ENCODE measurements around the gene CKMT2. TPM values are rescaled to one million over a fixed set of nuclear protein-coding genes. Genes with fewer than 3 reads are reported as not detected.

CKMT2 gene
- total RNA-seq, result 10 to 100 TPM in 3 of 4 donors, 1 to 10 TPM in 1; 8.6 to 14.9 (median 12.9) TPM

- Histone ChIP-seq H3K4me1 (peaks cover 31 to 43% (median 43%) of the 10 kb centered on the region in 4 donors), H3K9me3 (no peaks in the 10 kb centered on the region), H3K4me3 (peak within 1 kb of the TSS; percentile 45 to 57 (median 50)), H3K36me3 (no peaks in the 10 kb centered on the region), H3K27me3 (no peaks in the 10 kb centered on the region), H3K27ac (replicated peaks in 1 of 4) (peak within 1 kb of the TSS; percentile 77 to 86 (median 82))
- intact Hi-C loops (cut with DNase I), result loop anchor here (5.0 kb wide), 1 partner anchor 69 kb away; the partner anchor contains the start of gene ZCCHC9
- TF ChIP-seq EP300 (IDR thresholded peaks at IDR 0.05), result no peak
- no peak for TF ChIP-seq CTCF (IDR thresholded peaks at IDR 0.05)
- TF ChIP-seq POLR2AphosphoS5 (IDR thresholded peaks at IDR 0.05), result peak; percentile 69 to 73
- TF ChIP-seq POLR2A (IDR thresholded peaks at IDR 0.05; ENCODE audit: low read depth), result peak; percentile 57
- 18% methylated on average over 8 of the region's 28 CpGs for WGBS
- peak; percentile 94 for DNase-seq (ENCODE audit: extremely low spot score)
Observed at GRCh38 chr5:81233080-81233634, at the start of gene CKMT2. CKMT2 (plus strand) TSS chr5:81233322; CDS start chr5:81251133, 17,811 bp downstream.

GRCh38 chr5:81183811-81184748, 49.0 kb upstream of the CKMT2 start:
- TF ChIP-seq CTCF (IDR thresholded peaks at IDR 0.05), result no peak
- Histone ChIP-seq H3K4me3 (no peak overlapping the region), H3K36me3 (peaks cover 0 to 3% (median 0%) of the 10 kb centered on the region in 4 donors), H3K4me1 (no peaks in the 10 kb centered on the region), H3K9me3 (no peaks in the 10 kb centered on the region), H3K27me3 (peaks cover 0 to 5% (median 0%) of the 10 kb centered on the region in 4 donors), H3K27ac (replicated peaks in 1 of 4) (no peak overlapping the region)
- no peak for DNase-seq (ENCODE audit: extremely low spot score)
- 80% methylated on average over 11 of the region's 11 CpGs for WGBS
- intact Hi-C loops (cut with DNase I), result no loop called here

GRCh38 chr5:81184749-81185110, 48.4 kb upstream of the CKMT2 start:
- no peak overlapping the region for H3K27ac ChIP-seq (replicated peaks in 1 of 4)
- TF ChIP-seq CTCF (IDR thresholded peaks at IDR 0.05) (no peak), POLR2AphosphoS5 (IDR thresholded peaks at IDR 0.05) (no peak), POLR2A (IDR thresholded peaks at IDR 0.05; ENCODE audit: low read depth) (no peak), EP300 (IDR thresholded peaks at IDR 0.05) (no peak)
- intact Hi-C loops (cut with DNase I), result no loop called here
- DNase-seq (ENCODE audit: extremely low spot score), result no peak
- H3K4me3 ChIP-seq, result no peak overlapping the region
- no peaks in the 10 kb centered on the region for H3K4me1 ChIP-seq
- 94% methylated on average over 6 of the region's 6 CpGs for WGBS
- no peaks in the 10 kb centered on the region for H3K9me3 ChIP-seq
- peaks cover 0 to 3% (median 0%) of the 10 kb centered on the region in 4 donors for H3K36me3 ChIP-seq
- peaks cover 0 to 9% (median 0%) of the 10 kb centered on the region in 4 donors for H3K27me3 ChIP-seq

GRCh38 chr5:81187885-81188284, 45.2 kb upstream of the CKMT2 start:
- Histone ChIP-seq H3K9me3 (no peaks in the 10 kb centered on the region), H3K4me3 (no peak overlapping the region), H3K36me3 (no peaks in the 10 kb centered on the region), H3K27ac (replicated peaks in 1 of 4) (no peak overlapping the region), H3K27me3 (peaks cover 0 to 9% (median 0%) of the 10 kb centered on the region in 4 donors), H3K4me1 (no peaks in the 10 kb centered on the region)
- DNase-seq (ENCODE audit: extremely low spot score), result no peak
- TF ChIP-seq CTCF (IDR thresholded peaks at IDR 0.05) (no peak), EP300 (IDR thresholded peaks at IDR 0.05) (no peak), POLR2AphosphoS5 (IDR thresholded peaks at IDR 0.05) (no peak), POLR2A (IDR thresholded peaks at IDR 0.05; ENCODE audit: low read depth) (no peak)
- 27% methylated on average over 6 of the region's 6 CpGs for WGBS
- intact Hi-C loops (cut with DNase I), result no loop called here
